Stimulated activated CD4-positive, alpha-beta T cell treated with anti-CD3 and anti-CD28 coated beads, Interleukin-1b, Interleukin-23, amount 100 ng/mL, for 24 hours (primary cell): ENCODE data around the gene WDR87.
"Not testable (repeated sequence)": the region's sequence is repeated elsewhere in the genome, so short reads cannot be mapped to it uniquely, and the experiment has no call there.

Source experiments
- DNase-seq, 4 experiments: peaks; one replicate each; pipeline ENCODE4 v3.0.0-alpha.2; 2020; ENCODE audit warnings: low read depth in 4 of 4, low spot score in 1 of 4

Gene WDR87

DNA sequence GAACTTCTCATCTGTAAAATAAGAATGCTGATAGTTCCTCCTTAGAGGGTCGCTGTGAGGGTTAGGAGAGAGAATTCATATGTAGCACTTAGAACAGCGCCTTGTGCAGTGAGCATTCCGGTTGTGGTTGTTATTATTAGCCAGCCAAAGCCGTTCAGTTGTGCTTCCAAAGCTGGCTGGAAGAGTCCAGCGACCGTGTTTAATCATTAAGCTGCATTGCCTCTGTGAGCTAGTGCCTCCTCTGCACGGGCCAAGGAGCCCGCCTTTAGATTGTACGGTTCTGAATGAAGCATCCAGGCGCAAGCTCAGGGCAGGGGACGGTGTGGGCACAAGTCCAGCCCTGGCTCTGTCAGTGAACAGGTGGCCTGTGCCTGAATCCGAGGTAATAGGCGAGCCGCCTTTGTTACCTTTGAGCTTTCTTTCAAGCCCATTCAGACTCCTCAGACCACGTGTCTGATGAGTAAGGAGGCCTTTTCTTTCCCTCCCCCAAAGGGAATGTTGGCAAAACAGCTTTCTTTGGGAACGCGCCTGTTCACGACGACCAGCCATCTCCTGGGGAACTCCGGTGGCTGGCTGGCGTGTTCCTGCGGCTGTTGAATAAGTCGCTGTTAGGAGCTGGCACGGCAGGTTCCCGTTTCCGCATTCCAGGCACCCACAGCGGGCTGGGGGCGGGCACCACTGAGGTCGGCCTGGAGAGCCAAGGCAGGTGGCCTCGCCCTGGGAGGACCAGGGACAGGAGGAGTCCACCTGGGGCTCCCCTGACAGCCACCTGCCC, 25.7 kb upstream of the WDR87 start:
- no peak for DNase-seq

- DNase-seq, result no peak
Measured at GRCh38 chr19:37930416-37930815, 24.0 kb upstream of the WDR87 start.

DNA sequence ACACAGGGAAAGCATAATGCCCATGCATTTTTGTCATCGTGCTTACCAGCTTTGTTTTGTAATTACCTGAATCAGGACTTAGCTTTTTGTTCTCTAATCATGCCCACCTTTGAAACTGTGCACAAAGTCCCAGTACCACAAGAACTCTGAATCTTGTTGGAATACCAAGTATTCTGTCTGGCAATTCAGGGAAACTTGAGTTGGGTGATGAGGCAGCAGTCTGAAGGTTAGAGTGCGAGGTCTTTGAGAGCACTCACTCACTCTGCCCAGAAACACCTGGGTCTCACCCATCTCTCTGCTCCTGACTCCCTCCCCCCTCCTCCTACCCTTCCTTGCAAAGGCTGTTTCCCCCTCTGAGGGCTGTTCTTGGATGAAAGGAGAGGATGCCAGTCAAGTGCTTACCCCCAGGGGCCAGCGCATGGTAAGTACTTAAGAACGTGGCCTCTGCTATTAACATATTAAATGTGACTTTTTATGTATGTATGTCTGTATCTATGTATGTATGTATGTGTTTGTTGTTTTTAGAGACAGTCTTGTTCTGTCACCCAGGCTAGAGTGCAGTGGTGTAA, 23.0 kb upstream of the WDR87 start:
- DNase-seq, result no peak

- no peak for DNase-seq
Measured at GRCh38 chr19:37928527-37929286, 22.3 kb upstream of the WDR87 start.

DNA sequence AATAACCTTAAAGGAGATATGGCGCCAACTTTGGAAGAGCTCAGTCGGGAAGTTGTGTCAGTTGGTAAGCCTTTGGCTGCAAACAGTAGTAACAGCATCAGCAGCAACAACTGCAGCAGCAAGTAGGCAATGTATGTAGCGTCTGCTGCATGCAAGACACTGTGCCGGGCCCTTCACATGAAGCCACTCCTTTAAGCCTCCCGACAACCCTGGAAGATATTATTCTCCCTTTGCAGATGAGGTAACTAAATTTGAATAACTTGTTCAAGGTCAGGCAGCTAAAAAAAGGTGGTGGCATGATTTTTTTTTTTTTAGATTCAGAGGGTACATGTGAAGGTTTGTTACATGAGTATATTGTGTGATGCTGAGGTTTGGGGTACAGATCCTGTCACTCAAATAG, 20.3 kb upstream of the WDR87 start:
- DNase-seq, result no peak

DNA sequence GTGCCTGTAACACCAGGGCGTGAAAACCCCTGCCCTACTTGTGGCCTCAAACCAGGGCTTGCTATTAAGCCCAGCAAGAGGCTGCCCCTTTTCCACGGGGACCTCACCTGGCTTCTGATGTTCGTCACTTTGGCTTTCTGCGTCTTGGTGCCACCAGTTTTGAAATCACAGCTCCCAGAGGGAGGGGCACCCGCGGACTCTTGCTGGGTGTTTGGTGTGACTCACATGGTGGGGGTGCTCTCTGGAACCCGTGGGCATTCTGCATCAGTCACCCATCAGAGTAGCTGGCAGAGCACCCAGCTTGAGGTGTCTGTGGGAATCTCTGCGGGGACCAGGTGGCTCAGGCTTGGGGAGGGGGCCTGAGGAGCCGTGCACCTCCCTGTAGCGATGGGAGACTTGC, 19.9 kb upstream of the WDR87 start:
- DNase-seq, result no peak

GRCh38 chr19:37925212-37925611, 18.8 kb upstream of the WDR87 start:
- no peak for DNase-seq

- not testable (repeated sequence) for DNase-seq
Measured at GRCh38 chr19:37924573-37924972, 18.2 kb upstream of the WDR87 start.

DNA sequence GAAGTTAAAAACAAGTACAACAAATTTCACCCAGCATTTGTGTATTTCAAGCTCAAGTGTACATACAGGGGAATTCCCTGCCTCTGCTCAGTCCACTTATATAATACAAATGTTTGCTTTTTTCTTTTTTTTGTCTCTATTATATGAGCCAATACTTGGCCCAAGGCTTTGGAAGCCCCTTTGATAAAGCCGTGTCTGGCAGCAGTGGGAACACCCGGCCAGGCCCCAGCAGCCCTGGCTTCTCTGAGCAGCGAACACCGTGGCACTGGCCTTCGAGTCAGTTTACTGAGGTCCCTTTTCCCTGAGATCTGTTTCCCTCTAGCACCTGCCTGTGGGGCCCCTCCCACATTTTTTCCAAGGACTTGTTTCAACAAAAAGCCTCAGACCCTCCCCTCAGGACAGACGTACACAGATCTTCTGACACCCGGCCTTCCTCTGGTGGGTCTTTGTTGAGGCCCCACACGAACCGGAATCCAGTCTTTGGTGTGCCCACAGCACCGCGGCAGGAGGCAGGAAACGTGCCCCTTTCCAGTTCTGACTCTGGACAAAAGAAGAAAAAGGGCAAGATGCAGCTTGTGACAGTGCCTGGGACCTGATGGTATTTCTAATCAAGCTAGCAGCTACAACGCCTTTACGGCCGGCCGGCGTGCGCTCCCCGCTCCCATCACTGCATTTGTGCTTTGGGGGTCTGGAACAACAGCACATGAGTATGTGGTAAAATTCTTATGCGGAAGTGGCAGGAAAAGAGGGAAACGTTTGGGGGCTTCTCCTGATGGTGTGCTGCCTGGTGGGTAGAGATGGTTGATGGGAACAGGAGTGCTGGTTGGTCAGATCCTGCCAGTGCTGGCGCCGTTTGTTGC, 14.4 kb upstream of the WDR87 start:
- no peak for DNase-seq

DNA sequence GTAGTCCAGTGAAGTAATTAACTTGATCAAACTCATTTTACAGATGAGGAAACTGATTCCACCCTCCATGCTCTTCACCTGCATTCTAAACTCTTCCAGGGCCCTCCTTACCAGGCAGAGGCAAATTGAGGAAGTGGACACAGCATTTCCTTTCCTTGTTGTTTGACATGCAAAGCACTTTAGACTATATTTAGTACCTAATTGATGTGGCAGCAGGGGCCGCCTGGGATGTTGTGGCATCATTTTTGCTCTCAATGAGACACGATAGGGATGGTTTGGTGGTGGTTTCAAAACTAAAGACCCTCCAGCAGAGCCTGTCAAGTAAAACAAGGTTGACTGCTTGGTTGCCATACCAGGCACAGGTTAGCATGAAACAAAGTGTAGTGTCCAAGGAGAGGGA, 8.5 kb upstream of the WDR87 start:
- no peak for DNase-seq

- no peak for DNase-seq
Measured at GRCh38 chr19:37909661-37910199, 3.3 kb upstream of the WDR87 start.

GRCh38 chr19:37907735-37908455, 1.5 kb upstream of the WDR87 start:
- DNase-seq, result no peak

DNA sequence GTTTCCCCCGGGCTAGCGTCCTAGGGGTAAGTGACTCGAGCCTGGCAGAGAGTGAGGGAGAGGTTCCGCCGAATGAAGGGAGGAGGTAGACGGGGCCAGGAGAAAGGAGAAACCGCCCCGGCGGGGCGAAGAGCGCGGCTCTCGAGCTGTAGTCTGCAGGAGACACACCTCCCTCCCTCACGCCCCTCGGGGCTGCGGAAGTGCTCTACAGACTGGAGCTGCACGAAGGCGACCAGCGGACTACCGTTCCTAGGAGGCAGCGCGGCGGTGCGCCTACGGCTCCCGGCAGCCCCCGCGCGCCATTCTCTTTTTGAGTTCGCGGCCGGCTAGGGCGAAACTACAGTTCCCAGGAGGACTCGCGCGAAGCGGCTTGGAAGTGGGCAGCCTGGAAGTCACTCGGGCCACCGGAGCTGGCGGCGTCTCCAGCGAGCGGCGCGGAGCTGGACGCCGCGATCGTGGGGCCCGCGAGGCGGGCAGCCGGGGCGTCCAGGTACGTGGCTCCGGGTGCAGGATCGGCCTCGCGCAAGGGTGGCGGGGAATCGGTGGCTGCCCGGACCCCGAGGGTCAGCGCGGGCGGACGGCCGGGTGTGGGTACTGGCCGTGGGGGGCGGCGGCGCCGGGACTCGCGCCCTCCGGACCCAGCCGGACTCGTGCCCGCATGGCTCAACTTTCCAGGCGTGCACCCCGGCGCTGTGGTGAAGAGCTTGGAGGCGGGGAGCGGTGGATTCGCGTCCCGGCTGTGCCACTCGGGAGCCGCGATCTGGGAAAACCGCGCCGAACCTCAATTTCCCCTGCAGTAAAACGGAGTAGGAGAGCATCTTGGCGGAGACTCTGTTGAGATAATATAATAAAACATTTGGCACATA, 708 bp upstream of the WDR87 start, which contains the start of gene SIPA1L3:
Gene SIPA1L3, plus strand, starts transcription at position 340 of the 866 bp plus-strand sequence. CDS start 174,358 bp downstream, outside the sequence.
- DNase-seq, result peak; percentile 79 to 92 (median 86)

- no peak for DNase-seq
Measured at GRCh38 chr19:37903096-37903495, 3.3 kb downstream of the WDR87 start.

DNA sequence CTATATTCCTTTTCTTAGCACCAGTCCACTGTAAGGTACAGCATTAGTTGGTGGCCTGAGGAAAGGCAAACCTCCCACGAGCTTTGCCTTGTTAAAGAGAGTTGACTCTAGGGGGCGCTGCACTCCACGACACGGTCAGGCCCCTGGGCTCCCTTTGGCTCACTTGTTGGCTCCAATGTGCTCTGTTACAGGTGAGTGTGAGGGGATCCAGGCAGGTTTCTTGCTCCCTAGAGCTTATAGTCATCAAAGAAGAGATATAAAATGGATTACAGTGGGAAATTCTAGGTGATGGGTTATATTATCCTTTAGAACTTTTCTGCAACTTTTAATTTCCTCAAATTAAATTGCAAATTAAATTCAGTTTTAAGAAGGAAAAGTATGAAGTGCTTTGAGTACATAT, 3.7 kb downstream of the WDR87 start:
- DNase-seq, result peak; percentile 68 to 82 (median 76)

GRCh38 chr19:37899966-37900365, 6.4 kb downstream of the WDR87 start:
- no peak for DNase-seq

GRCh38 chr19:37899453-37899852, 6.9 kb downstream of the WDR87 start:
- DNase-seq, result no peak

DNA sequence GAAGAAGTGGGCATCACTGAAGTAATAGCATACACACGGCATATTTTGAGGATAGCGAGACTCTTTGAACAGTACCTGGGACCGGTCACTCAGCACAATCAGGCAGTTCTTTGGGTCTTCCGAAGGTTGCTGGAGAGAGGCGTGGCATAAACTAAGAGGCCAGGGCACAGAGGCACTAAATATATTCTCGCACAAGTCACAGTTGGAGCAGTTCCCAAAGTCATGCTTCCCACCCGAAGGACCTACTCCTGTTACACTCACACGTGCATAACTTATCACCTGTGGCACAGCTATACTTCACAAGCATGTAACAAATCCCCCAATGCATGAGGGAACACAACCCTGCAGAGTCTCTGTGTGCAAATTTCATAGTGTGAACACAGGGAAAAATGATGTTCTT, 10.2 kb downstream of the WDR87 start:
- DNase-seq, result no peak

- no peak for DNase-seq
Measured at GRCh38 chr19:37893845-37894575, 12.4 kb downstream of the WDR87 start.
